Bone marrow (tissue), 2 donors: Measurements from ENCODE around the gene CYP2B6.
"Not testable (repeated sequence)": the region's sequence is repeated elsewhere in the genome, so short reads cannot be mapped to it uniquely, and the experiment has no call there.

ENCODE experiments used
- DNase-seq, 2 donors: peaks; one replicate each; lab custom pipeline; 2025; lab: John Stamatoyannopoulos, UW

Gene CYP2B6

DNA sequence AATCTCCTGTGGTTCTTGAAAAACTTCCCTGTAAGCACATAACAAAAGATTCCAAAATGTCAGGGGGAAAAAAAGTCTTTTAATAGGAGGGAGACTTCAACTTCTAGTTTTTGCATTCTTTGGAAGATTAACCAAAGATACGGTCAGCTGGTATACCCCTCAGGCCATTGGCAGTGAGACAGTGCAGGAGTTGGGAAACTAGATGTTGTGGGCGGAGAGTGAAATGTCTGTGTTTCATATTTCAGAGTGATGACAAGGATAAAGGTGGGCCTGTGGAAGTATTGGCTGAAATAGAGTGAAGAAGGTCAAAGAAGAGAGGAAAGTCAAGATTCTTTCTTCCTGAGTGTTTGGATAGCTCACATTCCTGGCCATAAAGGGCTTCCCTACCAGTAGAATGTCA lies 40.8 kb downstream of the CYP2B6 start:
- no peak for DNase-seq

DNA sequence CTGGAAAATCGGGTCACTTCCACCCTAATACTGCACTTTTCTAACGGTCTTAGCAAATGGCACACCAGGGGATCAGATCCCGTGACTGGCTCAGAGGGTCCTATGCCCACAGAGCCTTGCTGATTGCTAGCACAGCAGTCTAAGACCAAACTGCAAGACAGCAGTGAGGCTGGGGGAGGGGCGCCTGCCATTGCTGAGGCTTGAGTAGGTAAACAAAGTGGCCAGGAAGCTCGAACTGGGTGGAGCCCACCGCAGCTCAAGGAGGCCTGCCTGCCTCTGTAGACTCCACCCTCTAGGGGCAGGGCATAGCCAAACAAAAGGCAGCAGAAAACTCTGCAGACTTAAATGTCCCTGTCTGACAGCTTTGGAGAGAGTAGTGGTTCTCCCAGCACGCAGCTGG lies 42.2 kb downstream of the CYP2B6 start:
- not testable (repeated sequence) for DNase-seq

DNA sequence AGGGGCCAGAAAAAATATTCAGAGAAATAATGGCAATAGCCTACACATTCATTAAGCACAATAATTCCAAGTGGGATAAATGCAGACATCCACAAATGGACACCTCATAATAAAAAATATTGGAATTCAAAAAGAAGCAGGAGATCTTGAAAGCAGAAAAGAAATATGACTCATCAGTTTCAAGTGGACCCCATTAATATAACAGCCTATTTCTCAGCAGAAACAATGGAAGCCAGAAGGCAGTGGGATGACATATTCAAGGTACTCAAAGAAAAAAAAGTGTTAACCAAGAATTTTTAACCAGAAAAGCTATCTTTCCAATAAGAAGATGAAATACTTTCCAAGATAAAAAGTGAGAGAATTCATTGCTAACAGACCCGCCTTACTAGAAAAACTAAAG lies 48.7 kb downstream of the CYP2B6 start:
- DNase-seq: no peak

DNA sequence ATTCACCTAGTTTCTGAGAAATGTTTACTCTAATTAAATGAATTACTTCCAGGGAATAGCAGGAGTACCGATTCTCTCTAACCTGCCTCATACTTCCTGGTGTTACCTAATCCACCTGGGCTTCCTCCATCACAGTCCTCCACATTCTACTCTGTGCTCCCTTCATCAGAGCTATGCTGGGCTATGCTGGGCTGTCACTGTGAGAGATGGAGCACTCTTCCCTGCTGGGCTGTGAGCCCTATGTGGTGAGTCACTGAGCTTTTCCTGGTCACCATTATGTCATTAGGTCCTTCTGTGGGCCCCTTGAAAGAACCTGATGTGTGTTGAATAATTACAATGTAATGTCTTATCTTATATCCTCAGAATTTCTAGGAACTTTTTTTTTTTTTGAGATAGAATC lies 54.0 kb downstream of the CYP2B6 start:
- not testable (repeated sequence) for DNase-seq

DNA sequence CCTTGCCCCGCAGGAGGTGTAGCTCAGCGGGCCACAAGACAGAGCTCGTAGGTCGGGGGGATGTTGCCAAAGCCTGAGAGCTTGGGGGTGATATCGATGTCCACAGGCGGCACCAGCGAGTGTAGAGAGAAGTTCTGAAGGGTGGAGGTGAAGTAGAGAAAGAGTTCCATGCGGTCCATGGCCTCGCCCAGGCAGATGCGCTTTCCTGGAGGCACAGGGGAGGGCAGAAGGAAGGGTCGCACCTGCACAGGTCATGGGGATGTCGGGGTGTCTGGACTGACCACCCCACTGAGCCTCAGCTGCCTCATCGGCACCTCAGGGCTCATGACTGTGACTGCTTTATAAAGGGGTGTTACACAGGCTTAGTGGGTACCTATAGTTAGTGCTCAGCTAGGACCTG lies 59.3 kb downstream of the CYP2B6 start:
- DNase-seq: no peak

DNA sequence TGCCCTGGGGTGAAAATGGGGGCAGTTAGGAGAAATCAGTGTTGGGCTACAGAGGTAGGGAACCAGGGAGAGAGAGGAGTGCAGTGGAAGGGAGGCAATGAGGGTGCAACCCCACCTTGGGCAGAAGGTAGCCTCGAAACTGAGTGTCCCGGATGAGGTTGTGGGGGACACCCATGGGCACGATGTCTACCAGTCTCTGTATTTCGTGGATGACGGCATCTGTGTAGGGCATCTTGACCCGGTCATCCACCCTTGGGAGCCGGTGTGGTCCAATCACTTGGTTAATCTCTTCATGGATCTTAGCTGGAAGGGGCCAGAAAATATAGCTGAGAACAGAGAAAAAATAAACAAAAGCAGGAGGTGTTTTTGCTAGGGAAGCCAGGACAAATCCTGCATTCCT lies 61.1 kb downstream of the CYP2B6 start:
- not testable (repeated sequence) for DNase-seq

DNA sequence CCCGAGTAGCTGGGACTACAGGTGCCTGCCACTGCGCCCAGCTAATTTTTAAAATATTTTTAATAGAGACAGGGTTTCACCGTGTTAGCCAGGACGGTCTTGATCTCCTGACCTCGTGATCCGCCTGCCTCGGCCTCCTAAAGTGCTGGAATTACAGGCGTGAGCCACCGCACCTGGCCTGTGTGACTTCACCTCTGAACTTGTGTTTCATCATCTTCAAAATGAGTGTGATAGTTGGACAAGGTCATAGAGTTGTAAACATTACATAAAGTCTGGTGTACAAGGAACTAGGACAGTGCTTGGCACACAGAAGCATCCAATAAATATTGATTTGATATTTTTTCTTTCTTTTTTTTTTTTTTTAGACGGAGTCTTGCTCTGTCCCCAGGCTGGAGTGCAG lies 62.2 kb downstream of the CYP2B6 start:
- DNase-seq: not testable (repeated sequence)

DNA sequence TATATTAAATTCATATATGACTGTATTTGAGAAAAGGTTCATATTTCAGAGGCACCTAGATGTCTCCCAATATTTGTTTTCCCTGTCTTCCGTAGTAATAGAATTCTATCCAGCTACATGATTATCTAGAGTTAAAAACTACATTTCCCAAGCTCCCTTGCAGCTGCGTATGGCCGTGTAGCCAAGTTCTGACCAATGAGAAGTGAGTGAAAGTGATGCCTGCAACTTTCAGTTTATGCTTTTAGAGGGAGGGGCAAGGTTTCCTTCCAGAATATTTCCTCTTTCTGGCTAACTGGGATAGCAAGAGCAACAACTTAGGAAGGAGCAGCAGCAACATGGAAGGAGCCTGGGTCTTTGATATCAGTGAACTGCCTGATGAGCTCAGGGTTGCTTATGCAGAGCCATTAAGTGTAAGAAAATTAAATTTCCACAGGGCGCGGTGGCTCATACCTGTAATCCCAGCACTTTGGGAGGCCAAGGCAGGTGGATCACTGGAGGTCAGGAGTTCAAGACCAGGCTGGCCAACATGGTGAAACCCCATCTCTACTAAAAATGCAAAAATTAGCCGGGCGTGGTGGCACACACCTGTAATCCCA lies 74.0 kb downstream of the CYP2B6 start:
- DNase-seq: no peak
